Measurements from ENCODE around the gene COL19A1. TPM values are rescaled to one million over a fixed set of nuclear protein-coding genes. Genes with fewer than 3 reads are reported as not detected.

Gene COL19A1
- total RNA-seq, 2 donors from 2014 or later, result 1.4 to 1.5 TPM

- no peak overlapping the region for H3K4me3 Mint-ChIP-seq
- TF ChIP-seq CTCF (conservative IDR thresholded peaks at IDR 0.05), result no peak
- H3K27ac Mint-ChIP-seq, result no peak overlapping the region
- DNase-seq, result no peak
- Histone ChIP-seq H3K9ac (ENCODE audit: extremely low read depth, low read length, poor library complexity, severe bottlenecking) (no peak overlapping the region), H3K36me3 (ENCODE audit: control insufficient read depth, insufficient read depth, low read length) (no peaks in the 10 kb centered on the region), H3K27me3 (ENCODE audit: control insufficient read depth, insufficient read depth, low read length, poor library complexity, severe bottlenecking) (no peaks in the 10 kb centered on the region), H3K27ac (ENCODE audit: low read depth, low read length) (no peak overlapping the region), H3K9me3 (ENCODE audit: control insufficient read depth, low read length) (peaks cover 3% of the 10 kb centered on the region), H3K4me3 (ENCODE audit: low read length) (no peak overlapping the region), H3K4me1 (ENCODE audit: control insufficient read depth, insufficient read depth, low read length) (no peaks in the 10 kb centered on the region)
- H3K9me3 Mint-ChIP-seq, result peaks cover 3% of the 10 kb centered on the region
- H3K27me3 Mint-ChIP-seq (ENCODE audit: insufficient read depth), result no peaks in the 10 kb centered on the region
- no peaks in the 10 kb centered on the region for H3K36me3 Mint-ChIP-seq (ENCODE audit: low read depth)
- WGBS, 2 experiments (ENCODE audit: insufficient coverage in 1 of 2, insufficient read length in 1 of 2), result 98 to 100% methylated on average over 2 to 3 of the region's 3 CpGs
- peaks cover 14% of the 10 kb centered on the region for H3K4me1 Mint-ChIP-seq
These were observed 14.2 kb downstream of the COL19A1 start for GRCh38 chr6:69880601-69881000.

GRCh38 chr6:69881322-69882151 is 15.2 kb downstream of the COL19A1 start:
- H3K4me3 Mint-ChIP-seq, result no peak overlapping the region
- Histone ChIP-seq H3K9me3 (ENCODE audit: control insufficient read depth, low read length) (peaks cover 11% of the 10 kb centered on the region), H3K27ac (ENCODE audit: low read depth, low read length) (no peak overlapping the region), H3K36me3 (ENCODE audit: control insufficient read depth, insufficient read depth, low read length) (no peaks in the 10 kb centered on the region), H3K4me3 (ENCODE audit: low read length) (no peak overlapping the region), H3K9ac (ENCODE audit: extremely low read depth, low read length, poor library complexity, severe bottlenecking) (no peak overlapping the region), H3K4me1 (ENCODE audit: control insufficient read depth, insufficient read depth, low read length) (no peaks in the 10 kb centered on the region), H3K27me3 (ENCODE audit: control insufficient read depth, insufficient read depth, low read length, poor library complexity, severe bottlenecking) (no peaks in the 10 kb centered on the region)
- DNase-seq, result no peak
- WGBS, 2 experiments (ENCODE audit: insufficient coverage in 1 of 2, insufficient read length in 1 of 2), result 96 to 98% methylated on average over 5 to 9 of the region's 10 CpGs
- H3K4me1 Mint-ChIP-seq, result peaks cover 14% of the 10 kb centered on the region
- H3K9me3 Mint-ChIP-seq, result peaks cover 5% of the 10 kb centered on the region
- no peaks in the 10 kb centered on the region for H3K27me3 Mint-ChIP-seq (ENCODE audit: insufficient read depth)
- no peaks in the 10 kb centered on the region for H3K36me3 Mint-ChIP-seq (ENCODE audit: low read depth)
- no peak overlapping the region for H3K27ac Mint-ChIP-seq
- TF ChIP-seq CTCF (conservative IDR thresholded peaks at IDR 0.05), result no peak

- no peaks in the 10 kb centered on the region for H3K4me1 ChIP-seq (ENCODE audit: control insufficient read depth, insufficient read depth, low read length)
- H3K4me3 ChIP-seq (ENCODE audit: low read length), result no peak overlapping the region
- H3K36me3 ChIP-seq (ENCODE audit: control insufficient read depth, insufficient read depth, low read length), result no peaks in the 10 kb centered on the region
- WGBS, 2 experiments (ENCODE audit: insufficient coverage in 1 of 2, insufficient read length in 1 of 2), result 96 to 97% methylated on average over 3 to 4 of the region's 4 CpGs
- H3K9me3 ChIP-seq (ENCODE audit: control insufficient read depth, low read length), result peaks cover 20% of the 10 kb centered on the region
- H3K9ac ChIP-seq (ENCODE audit: extremely low read depth, low read length, poor library complexity, severe bottlenecking), result no peak overlapping the region
- no peak for DNase-seq
- peaks cover 17% of the 10 kb centered on the region for H3K4me1 Mint-ChIP-seq
- no peak overlapping the region for H3K4me3 Mint-ChIP-seq
- H3K27ac ChIP-seq (ENCODE audit: low read depth, low read length), result no peak overlapping the region
- H3K27ac Mint-ChIP-seq, result peak overlapping the region; percentile 11
- H3K36me3 Mint-ChIP-seq (ENCODE audit: low read depth), result no peaks in the 10 kb centered on the region
- TF ChIP-seq CTCF (conservative IDR thresholded peaks at IDR 0.05), result no peak
- H3K9me3 Mint-ChIP-seq, result peaks cover 5% of the 10 kb centered on the region
- H3K27me3 ChIP-seq (ENCODE audit: control insufficient read depth, insufficient read depth, low read length, poor library complexity, severe bottlenecking), result no peaks in the 10 kb centered on the region
- H3K27me3 Mint-ChIP-seq (ENCODE audit: insufficient read depth), result no peaks in the 10 kb centered on the region
These were observed 17.2 kb downstream of the COL19A1 start for GRCh38 chr6:69883551-69883950.
